ENCODE measurements around the gene SURF1. TPM values are rescaled to one million over a fixed set of nuclear protein-coding genes. Genes with fewer than 3 reads are reported as not detected.

Gene SURF1
- total and polyA plus RNA-seq, 10 of the 15 experiments (the other 5 are each of a cell fraction or from before 2014, with no cell fraction given): 17.9 to 46.4 (median 29.6) TPM

DNA sequence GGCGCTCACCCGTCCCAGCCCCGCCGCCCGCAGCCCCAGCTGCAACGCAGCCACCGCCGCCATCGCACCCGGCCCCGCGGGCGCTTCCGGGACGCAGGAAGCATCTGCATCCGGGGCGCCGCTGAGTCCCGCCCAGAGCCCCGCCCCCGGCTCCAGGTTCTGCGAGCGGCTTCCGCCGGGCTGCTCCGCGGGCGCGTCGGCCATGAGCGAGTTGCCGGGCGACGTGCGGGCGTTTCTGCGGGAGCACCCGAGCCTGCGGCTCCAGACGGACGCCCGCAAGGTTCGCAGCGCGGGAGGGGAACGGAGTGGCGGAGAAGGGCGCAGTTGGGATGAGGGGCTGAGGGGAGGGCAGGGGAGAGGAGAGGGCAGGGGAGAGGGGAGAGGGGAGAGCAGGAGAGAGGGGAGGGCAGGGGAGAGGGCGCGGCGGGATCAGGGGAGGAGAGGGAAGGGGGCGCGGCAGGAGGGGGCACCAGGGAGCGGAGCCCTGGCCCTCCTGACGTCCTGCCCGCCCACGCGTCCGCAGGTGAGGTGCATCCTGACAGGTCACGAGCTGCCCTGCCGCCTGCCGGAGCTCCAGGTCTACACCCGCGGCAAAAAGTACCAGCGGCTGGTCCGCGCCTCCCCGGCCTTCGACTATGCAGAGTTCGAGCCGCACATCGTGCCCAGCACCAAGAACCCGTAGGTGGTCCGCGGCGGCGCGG is at the start of gene SURF1, which contains the start of gene SURF2 (continued):
- no peak for TF ChIP-seq EZH2 (IDR thresholded peaks at IDR 0.05; ENCODE audit: borderline replicate concordance, control insufficient read depth, low read depth, low read length)
- TF ChIP-seq POLR2A (IDR thresholded peaks at IDR 0.05; ENCODE audit: low read depth, low read length): peak; percentile 87
- no peak for TF ChIP-seq NFIC (IDR thresholded peaks at IDR 0.05; ENCODE audit: low read depth, low read length)
- no peak for TF ChIP-seq NBN (IDR thresholded peaks at IDR 0.05)
- TF ChIP-seq, protein P1, sequence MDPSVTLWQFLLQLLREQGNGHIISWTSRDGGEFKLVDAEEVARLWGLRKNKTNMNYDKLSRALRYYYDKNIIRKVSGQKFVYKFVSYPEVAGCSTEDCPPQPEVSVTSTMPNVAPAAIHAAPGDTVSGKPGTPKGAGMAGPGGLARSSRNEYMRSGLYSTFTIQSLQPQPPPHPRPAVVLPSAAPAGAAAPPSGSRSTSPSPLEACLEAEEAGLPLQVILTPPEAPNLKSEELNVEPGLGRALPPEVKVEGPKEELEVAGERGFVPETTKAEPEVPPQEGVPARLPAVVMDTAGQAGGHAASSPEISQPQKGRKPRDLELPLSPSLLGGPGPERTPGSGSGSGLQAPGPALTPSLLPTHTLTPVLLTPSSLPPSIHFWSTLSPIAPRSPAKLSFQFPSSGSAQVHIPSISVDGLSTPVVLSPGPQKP (IDR thresholded peaks at IDR 0.05; ENCODE audit: low read depth, low read length): no peak
- no peak for TF ChIP-seq CHD1 (IDR thresholded peaks at IDR 0.05; ENCODE audit: low read depth, low read length)
- TF ChIP-seq WRNIP1 (IDR thresholded peaks at IDR 0.05; ENCODE audit: borderline replicate concordance, low read depth, low read length): no peak
- peak; percentile 96 for TF ChIP-seq NR2C1 (IDR thresholded peaks at IDR 0.05)
- no peak for TF ChIP-seq SUZ12 (IDR thresholded peaks at IDR 0.05; ENCODE audit: unreplicated experiment)
- TF ChIP-seq BRCA1 (IDR thresholded peaks at IDR 0.05; ENCODE audit: low read depth, low read length): no peak
- TF ChIP-seq CBFB (IDR thresholded peaks at IDR 0.05; ENCODE audit: low read depth): no peak
- TF ChIP-seq, protein P2, sequence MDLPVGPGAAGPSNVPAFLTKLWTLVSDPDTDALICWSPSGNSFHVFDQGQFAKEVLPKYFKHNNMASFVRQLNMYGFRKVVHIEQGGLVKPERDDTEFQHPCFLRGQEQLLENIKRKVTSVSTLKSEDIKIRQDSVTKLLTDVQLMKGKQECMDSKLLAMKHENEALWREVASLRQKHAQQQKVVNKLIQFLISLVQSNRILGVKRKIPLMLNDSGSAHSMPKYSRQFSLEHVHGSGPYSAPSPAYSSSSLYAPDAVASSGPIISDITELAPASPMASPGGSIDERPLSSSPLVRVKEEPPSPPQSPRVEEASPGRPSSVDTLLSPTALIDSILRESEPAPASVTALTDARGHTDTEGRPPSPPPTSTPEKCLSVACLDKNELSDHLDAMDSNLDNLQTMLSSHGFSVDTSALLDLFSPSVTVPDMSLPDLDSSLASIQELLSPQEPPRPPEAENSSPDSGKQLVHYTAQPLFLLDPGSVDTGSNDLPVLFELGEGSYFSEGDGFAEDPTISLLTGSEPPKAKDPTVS (IDR thresholded peaks at IDR 0.05; ENCODE audit: low read depth, low read length): no peak
- peak; percentile 72 for TF ChIP-seq CREB1 (IDR thresholded peaks at IDR 0.05; ENCODE audit: low read depth)
- no peak for TF ChIP-seq NRF1 (conservative IDR thresholded peaks at IDR 0.05; ENCODE audit: low read depth, low read length)
- no peak for TF ChIP-seq ZNF217 (IDR thresholded peaks at IDR 0.05)
- TF ChIP-seq, protein P3, sequence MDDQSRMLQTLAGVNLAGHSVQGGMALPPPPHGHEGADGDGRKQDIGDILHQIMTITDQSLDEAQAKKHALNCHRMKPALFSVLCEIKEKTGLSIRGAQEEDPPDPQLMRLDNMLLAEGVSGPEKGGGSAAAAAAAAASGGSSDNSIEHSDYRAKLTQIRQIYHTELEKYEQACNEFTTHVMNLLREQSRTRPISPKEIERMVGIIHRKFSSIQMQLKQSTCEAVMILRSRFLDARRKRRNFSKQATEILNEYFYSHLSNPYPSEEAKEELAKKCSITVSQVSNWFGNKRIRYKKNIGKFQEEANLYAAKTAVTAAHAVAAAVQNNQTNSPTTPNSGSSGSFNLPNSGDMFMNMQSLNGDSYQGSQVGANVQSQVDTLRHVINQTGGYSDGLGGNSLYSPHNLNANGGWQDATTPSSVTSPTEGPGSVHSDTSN (IDR thresholded peaks at IDR 0.05; ENCODE audit: insufficient replicate concordance, low read depth, low read length): no peak
- TF ChIP-seq RUNX3 (IDR thresholded peaks at IDR 0.05; ENCODE audit: low read length): peak; percentile 13; the same call in 1 of the 2 replicates
- TF ChIP-seq, protein P4, sequence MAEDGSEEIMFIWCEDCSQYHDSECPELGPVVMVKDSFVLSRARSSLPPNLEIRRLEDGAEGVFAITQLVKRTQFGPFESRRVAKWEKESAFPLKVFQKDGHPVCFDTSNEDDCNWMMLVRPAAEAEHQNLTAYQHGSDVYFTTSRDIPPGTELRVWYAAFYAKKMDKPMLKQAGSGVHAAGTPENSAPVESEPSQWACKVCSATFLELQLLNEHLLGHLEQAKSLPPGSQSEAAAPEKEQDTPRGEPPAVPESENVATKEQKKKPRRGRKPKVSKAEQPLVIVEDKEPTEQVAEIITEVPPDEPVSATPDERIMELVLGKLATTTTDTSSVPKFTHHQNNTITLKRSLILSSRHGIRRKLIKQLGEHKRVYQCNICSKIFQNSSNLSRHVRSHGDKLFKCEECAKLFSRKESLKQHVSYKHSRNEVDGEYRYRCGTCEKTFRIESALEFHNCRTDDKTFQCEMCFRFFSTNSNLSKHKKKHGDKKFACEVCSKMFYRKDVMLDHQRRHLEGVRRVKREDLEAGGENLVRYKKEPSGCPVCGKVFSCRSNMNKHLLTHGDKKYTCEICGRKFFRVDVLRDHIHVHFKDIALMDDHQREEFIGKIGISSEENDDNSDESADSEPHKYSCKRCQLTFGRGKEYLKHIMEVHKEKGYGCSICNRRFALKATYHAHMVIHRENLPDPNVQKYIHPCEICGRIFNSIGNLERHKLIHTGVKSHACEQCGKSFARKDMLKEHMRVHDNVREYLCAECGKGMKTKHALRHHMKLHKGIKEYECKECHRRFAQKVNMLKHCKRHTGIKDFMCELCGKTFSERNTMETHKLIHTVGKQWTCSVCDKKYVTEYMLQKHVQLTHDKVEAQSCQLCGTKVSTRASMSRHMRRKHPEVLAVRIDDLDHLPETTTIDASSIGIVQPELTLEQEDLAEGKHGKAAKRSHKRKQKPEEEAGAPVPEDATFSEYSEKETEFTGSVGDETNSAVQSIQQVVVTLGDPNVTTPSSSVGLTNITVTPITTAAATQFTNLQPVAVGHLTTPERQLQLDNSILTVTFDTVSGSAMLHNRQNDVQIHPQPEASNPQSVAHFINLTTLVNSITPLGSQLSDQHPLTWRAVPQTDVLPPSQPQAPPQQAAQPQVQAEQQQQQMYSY (CRISPR knock-in tag; IDR thresholded peaks at IDR 0.05): no peak
- TF ChIP-seq YY1 (IDR thresholded peaks at IDR 0.05; ENCODE audit: low read depth, low read length): peak; percentile 97
- no peak for TF ChIP-seq ZNF24 (IDR thresholded peaks at IDR 0.05)
- TF ChIP-seq SP1 (IDR thresholded peaks at IDR 0.05; ENCODE audit: low read depth, low read length): no peak
- TF ChIP-seq MEF2A (IDR thresholded peaks at IDR 0.05; ENCODE audit: insufficient read depth, low read depth, low read length): no peak
- no peak for TF ChIP-seq MEF2B (IDR thresholded peaks at IDR 0.05; ENCODE audit: partially characterized antibody, poor library complexity, severe bottlenecking)
- TF ChIP-seq TCF12 (IDR thresholded peaks at IDR 0.05; ENCODE audit: low read depth, low read length): no peak
- no peak for TF ChIP-seq RBBP5 (conservative IDR thresholded peaks at IDR 0.05)
- no peak for TF ChIP-seq RB1 (IDR thresholded peaks at IDR 0.05; ENCODE audit: borderline replicate concordance)
